SU-DHL-6 (cell line): ENCODE data around the gene RASA3.

ENCODE experiments used
- EZH2phosphoT487 ChIP-seq: fragments of 200-600 bp; sonication (generic), shearing (Covaris generic); conservative IDR thresholded peaks from 2 replicates; pipeline ENCODE4 v1.6.1; 2018; ENCODE audit warnings: mild to moderate bottlenecking, antibody characterized with exemption, low read length, moderate library complexity, mixed read lengths
- TF ChIP-seq, protein P1 (sequence below): fragments of 200-600 bp; sonication (generic); IDR thresholded peaks from one replicate; pipeline ENCODE4 v1.5.1; 2017; ENCODE audit warnings: antibody characterized with exemption, mild to moderate bottlenecking, low read length, moderate library complexity; ENCODE audit not compliant: insufficient read depth, poor library complexity, severe bottlenecking

DNA sequence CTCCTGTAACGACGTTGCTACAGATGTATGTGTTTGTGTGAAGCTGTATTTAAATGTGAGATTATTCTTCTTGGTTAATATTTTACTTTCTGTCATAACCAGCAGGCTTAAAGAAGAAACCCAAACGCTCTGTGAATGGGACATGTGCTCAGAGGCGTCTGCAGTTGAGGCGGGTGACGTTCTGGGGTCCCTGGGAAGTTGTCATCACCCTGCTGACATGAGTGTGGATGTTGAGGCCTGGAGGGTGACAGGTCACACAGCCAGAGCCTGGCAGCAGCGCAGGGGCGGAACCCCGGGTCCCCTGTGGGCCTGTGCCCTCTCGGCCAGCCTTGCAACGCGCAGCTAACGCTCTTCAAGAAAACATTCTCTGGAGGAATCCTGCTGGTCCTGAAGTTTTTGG is 16.6 kb downstream of the RASA3 start:
- TF ChIP-seq, protein P1, sequence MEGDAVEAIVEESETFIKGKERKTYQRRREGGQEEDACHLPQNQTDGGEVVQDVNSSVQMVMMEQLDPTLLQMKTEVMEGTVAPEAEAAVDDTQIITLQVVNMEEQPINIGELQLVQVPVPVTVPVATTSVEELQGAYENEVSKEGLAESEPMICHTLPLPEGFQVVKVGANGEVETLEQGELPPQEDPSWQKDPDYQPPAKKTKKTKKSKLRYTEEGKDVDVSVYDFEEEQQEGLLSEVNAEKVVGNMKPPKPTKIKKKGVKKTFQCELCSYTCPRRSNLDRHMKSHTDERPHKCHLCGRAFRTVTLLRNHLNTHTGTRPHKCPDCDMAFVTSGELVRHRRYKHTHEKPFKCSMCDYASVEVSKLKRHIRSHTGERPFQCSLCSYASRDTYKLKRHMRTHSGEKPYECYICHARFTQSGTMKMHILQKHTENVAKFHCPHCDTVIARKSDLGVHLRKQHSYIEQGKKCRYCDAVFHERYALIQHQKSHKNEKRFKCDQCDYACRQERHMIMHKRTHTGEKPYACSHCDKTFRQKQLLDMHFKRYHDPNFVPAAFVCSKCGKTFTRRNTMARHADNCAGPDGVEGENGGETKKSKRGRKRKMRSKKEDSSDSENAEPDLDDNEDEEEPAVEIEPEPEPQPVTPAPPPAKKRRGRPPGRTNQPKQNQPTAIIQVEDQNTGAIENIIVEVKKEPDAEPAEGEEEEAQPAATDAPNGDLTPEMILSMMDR, result no peak
- TF ChIP-seq EZH2phosphoT487, result no peak
